SK-N-SH (cell line): ENCODE results near the gene CD274.

Experiments
- CTCF ChIP-seq: fragments of 200-600 bp; sonication (generic); IDR thresholded peaks from 2 replicates; pipeline ENCODE4 v1.6.1; 2017; ENCODE audit warnings: antibody characterized with exemption, mild to moderate bottlenecking, moderate library complexity
- EZH2phosphoT487 ChIP-seq: fragments of 200-600 bp; sonication (generic); IDR thresholded peaks from 2 replicates; pipeline ENCODE4 v1.6.1; 2017; ENCODE audit warnings: low read depth, mixed run types, mild to moderate bottlenecking, antibody characterized with exemption, moderate library complexity, borderline replicate concordance
- RAD21 ChIP-seq: IDR thresholded peaks from 2 replicates; pipeline ENCODE4 v1.6.1; 2012; ENCODE audit warnings: mild to moderate bottlenecking, low read length

DNA sequence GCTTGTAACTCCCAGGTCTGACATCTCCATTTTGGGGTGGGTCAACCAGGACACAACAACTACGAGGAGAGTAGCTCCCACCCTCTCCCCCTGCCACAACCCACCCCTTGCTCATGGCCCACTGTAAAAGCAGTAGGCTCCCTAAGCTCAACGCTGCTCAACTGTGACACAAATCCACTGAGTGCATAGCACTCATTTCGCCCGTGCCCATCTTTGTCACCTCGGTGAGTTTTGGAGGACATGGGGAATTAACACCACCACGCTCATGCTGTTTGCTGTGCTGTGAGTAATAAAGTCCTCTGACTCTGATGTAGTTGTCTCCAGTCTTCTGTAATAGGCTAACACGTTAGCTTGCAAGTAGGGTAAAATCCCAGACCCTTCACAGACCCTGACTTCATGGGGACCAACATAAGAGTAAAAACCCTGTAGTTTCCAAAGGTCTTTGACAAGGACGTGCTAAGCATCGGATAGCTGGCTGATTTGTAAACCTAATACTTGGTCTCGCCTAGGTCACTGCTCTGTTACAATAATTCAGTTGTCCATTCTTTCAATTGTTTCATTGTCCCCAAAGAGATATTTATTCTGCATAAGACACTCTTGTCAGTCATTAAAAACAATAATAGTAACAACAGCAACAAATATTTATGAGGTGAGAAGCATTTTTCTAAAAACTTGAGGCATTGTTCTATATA, 20.3 kb upstream of the CD274 start:
- no peak for TF ChIP-seq CTCF
- TF ChIP-seq RAD21: no peak
- no peak for TF ChIP-seq EZH2phosphoT487
